CD4-positive, alpha-beta memory T cell (primary cell): Measurements from ENCODE around the gene RCVRN. TPM values are rescaled to one million over a fixed set of nuclear protein-coding genes. Genes with fewer than 3 reads are reported as not detected.

Source experiments
- CTCF ChIA-PET: fragments of 350-600 bp; sonication (Branson Sonifier 250); formaldehyde crosslinking; loops from one replicate; lab custom pipeline; 2021; ENCODE audit warnings: inconsistent platforms; ENCODE audit not compliant: partially characterized antibody; lab: Charles Lee
- POLR2A ChIA-PET: fragments of 350-600 bp; sonication (Branson Sonifier 250); formaldehyde crosslinking; loops from one replicate; lab custom pipeline; 2021; ENCODE audit not compliant: partially characterized antibody; lab: Charles Lee
- DNase-seq, 5 donors: peaks; one replicate each; pipeline versions ENCODE4 v3.0.0 to v3.0.0-alpha.2; 2020 to 2022; ENCODE audit warnings: mixed read lengths in 1 of 5
- H3K27ac ChIP-seq: one replicate; pipeline ENCODE4 v1.7.0; 2013; ENCODE audit warnings: low read depth, low read length
- H3K27me3 ChIP-seq: 2 replicates; pipeline ENCODE4 v1.7.0; 2013; ENCODE audit warnings: mild to moderate bottlenecking, low read length, moderate library complexity; ENCODE audit not compliant: insufficient read depth
- H3K36me3 ChIP-seq: 2 replicates; pipeline ENCODE4 v1.7.0; 2013; ENCODE audit warnings: mild to moderate bottlenecking, low read length, moderate library complexity; ENCODE audit not compliant: insufficient read depth
- H3K4me1 ChIP-seq: 2 replicates; pipeline ENCODE4 v1.7.0; 2013; ENCODE audit warnings: mild to moderate bottlenecking, low read length, moderate library complexity; ENCODE audit not compliant: insufficient read depth
- H3K4me3 ChIP-seq, 2 donors: one replicate each; pipeline ENCODE4 v1.7.0; 2013; ENCODE audit warnings: low read length in 2 of 2, mild to moderate bottlenecking in 1 of 2
- H3K9me3 ChIP-seq, 2 donors: one replicate each; pipeline ENCODE4 v1.7.0; 2013; ENCODE audit warnings: low read length in 2 of 2, control low read depth in 1 of 2; ENCODE audit not compliant: control insufficient read depth in 1 of 2
- H3K27ac Mint-ChIP-seq, 7 donors: one replicate each; pipeline ENCODE4 v1.8.0; 2020 to 2021; ENCODE audit warnings: mixed read lengths in 7 of 7, mild to moderate bottlenecking in 6 of 7, inconsistent platforms in 3 of 7, moderate library complexity in 3 of 7
- H3K27me3 Mint-ChIP-seq, 2 donors: one replicate each; pipeline ENCODE4 v1.8.0; 2020 to 2021; ENCODE audit warnings: mixed read lengths in 2 of 2
- H3K36me3 Mint-ChIP-seq, 2 donors: one replicate each; pipeline ENCODE4 v1.8.0; 2020 to 2021; ENCODE audit warnings: mixed read lengths in 2 of 2, inconsistent platforms in 1 of 2, mild to moderate bottlenecking in 1 of 2
- H3K4me1 Mint-ChIP-seq, 4 donors: one replicate each; pipeline ENCODE4 v1.8.0; 2020 to 2021; ENCODE audit warnings: mixed read lengths in 4 of 4, mild to moderate bottlenecking in 1 of 4
- H3K4me3 Mint-ChIP-seq, 8 donors: one replicate each; pipeline ENCODE4 v1.8.0; 2020 to 2021; ENCODE audit warnings: mixed read lengths in 8 of 8, mild to moderate bottlenecking in 7 of 8, moderate library complexity in 6 of 8, inconsistent platforms in 3 of 8
- H3K9me3 Mint-ChIP-seq, 8 donors: one replicate each; pipeline ENCODE4 v1.8.0; 2020 to 2021; ENCODE audit warnings: mixed read lengths in 8 of 8, mild to moderate bottlenecking in 5 of 8, inconsistent platforms in 3 of 8, moderate library complexity in 1 of 8
- intact Hi-C: fragments of 100-400 bp; cut with micrococcal nuclease; formaldehyde crosslinking; loops from one replicate; pipeline ENCODE4 v1.15.1; 2023
- polyA plus RNA-seq, 2 donors: library from polyadenylated mRNA; unstranded; fragments of 300-500 nt; fragmentation: Illumina TruSeq; gene quantifications; one replicate each; pipeline ENCODE4 v1.2.3, GENCODE V29; 2021
- total RNA-seq, 2 experiments: library from RNA; stranded (reverse); gene quantifications; one replicate each; pipeline ENCODE4 v1.2.3, GENCODE V29; 2021

RCVRN gene
- total and polyA plus RNA-seq, 4 experiments from 2014 or later: not detected

DNA sequence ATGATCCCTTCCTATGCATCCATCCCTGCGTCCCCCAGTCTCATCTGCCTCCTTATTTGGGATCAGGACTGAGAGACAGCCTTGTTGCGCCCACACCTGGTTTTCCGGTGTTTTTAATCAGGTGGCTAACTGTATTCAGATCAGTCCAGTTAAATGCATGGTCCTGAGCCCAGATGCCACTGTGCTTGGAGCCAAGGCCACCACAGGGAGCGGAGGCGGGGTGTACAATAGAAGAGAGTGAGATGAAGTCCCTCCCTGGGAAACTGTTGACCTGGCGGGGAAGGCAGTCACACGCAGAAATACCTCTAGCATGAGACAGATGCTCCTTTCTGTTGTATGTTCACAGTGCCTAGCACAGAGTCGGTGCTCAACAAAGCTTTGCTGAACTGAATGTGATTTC is 6.3 kb downstream of the RCVRN start:
- no peak overlapping the region for H3K4me3 Mint-ChIP-seq
- H3K9me3 ChIP-seq: no peaks in the 10 kb centered on the region
- DNase-seq: no peak
- H3K36me3 ChIP-seq: no peaks in the 10 kb centered on the region
- intact Hi-C loops: no loop called here
- ChIA-PET POLR2A (no interaction called here), CTCF (no interaction called here)
- H3K27ac ChIP-seq: no peak overlapping the region
- H3K4me1 Mint-ChIP-seq: no peaks in the 10 kb centered on the region
- no peak overlapping the region for H3K4me3 ChIP-seq
- no peaks in the 10 kb centered on the region for H3K36me3 Mint-ChIP-seq
- no peaks in the 10 kb centered on the region for H3K27me3 ChIP-seq
- no peak overlapping the region for H3K27ac Mint-ChIP-seq
- no peaks in the 10 kb centered on the region for H3K4me1 ChIP-seq
- peaks cover 6 to 19% of the 10 kb centered on the region in 2 donors for H3K27me3 Mint-ChIP-seq
- peaks cover 0 to 2% (median 0%) of the 10 kb centered on the region in 8 donors for H3K9me3 Mint-ChIP-seq

DNA sequence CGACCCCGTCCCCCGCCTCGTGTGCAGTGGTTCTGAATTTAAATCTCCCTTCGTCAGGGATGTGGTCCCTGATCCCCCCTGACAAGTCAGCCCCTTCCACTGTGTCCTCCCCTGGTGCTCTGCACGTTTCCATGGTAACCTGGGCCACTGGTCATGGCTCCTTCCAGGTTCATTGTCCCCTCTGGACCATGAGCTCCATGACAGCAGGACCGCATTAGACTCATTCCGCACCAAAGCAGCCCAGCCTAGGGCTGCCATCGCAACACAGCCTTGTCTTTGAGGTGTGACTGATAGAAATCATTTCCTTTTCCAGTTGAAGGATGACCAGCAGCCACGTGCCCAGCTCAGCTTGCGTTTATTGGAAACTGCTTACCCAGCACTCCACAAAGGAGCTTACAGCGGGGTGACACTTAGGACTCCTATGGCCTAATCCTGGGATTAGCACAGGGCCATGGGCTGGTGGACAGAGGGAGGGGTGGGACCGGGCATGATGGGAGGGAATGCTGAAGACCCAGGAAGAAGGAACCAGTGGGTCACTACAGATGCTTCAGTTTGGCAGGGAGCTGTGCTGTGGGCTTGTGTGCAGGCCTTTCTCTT is 7.6 kb downstream of the RCVRN start:
- Histone ChIP-seq H3K9me3 (no peaks in the 10 kb centered on the region), H3K4me1 (no peaks in the 10 kb centered on the region), H3K36me3 (no peaks in the 10 kb centered on the region), H3K27me3 (no peaks in the 10 kb centered on the region), H3K4me3 (no peak overlapping the region), H3K27ac (no peak overlapping the region)
- intact Hi-C loops: no loop called here
- H3K9me3 Mint-ChIP-seq: peaks cover 0 to 2% (median 0%) of the 10 kb centered on the region in 8 donors
- ChIA-PET POLR2A (no interaction called here), CTCF (interaction anchor here (0.8 kb wide), 1 partner anchor 8 kb away, joined by 4 read pairs; no protein-coding TSS in a partner anchor)
- peaks cover 6 to 19% of the 10 kb centered on the region in 2 donors for H3K27me3 Mint-ChIP-seq
- H3K4me1 Mint-ChIP-seq: no peaks in the 10 kb centered on the region
- no peak overlapping the region for H3K27ac Mint-ChIP-seq
- no peak for DNase-seq
- no peaks in the 10 kb centered on the region for H3K36me3 Mint-ChIP-seq
- no peak overlapping the region for H3K4me3 Mint-ChIP-seq

DNA sequence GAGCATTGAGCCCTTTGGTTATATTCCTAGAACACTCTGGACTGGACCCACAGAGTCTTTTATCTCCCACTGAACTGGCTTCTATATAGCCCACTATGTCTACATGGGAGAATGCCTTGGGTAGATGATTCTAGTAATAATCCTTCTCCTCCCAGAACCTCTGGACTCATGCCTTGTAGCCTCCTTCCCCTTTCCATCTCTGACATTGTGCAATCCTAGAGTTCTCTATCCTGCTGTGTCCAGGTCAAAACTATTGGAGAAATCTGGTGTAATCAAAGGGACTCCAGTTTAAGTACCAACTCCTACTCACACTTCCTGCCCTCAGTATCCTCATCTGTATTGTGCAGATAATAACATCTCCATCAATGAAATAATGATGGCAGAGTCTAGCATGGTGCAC is 9.1 kb downstream of the RCVRN start:
- Mint-ChIP-seq H3K27ac (no peak overlapping the region), H3K9me3 (peaks cover 0 to 2% (median 0%) of the 10 kb centered on the region in 8 donors), H3K4me3 (no peak overlapping the region), H3K27me3 (peaks cover 8 to 22% of the 10 kb centered on the region in 2 donors), H3K4me1 (no peaks in the 10 kb centered on the region), H3K36me3 (no peaks in the 10 kb centered on the region)
- Histone ChIP-seq H3K4me1 (no peaks in the 10 kb centered on the region), H3K9me3 (no peaks in the 10 kb centered on the region), H3K4me3 (no peak overlapping the region), H3K27ac (no peak overlapping the region), H3K36me3 (no peaks in the 10 kb centered on the region), H3K27me3 (no peaks in the 10 kb centered on the region)
- DNase-seq: no peak
- CTCF ChIA-PET: no interaction called here
- intact Hi-C loops: no loop called here
- POLR2A ChIA-PET: no interaction called here

DNA sequence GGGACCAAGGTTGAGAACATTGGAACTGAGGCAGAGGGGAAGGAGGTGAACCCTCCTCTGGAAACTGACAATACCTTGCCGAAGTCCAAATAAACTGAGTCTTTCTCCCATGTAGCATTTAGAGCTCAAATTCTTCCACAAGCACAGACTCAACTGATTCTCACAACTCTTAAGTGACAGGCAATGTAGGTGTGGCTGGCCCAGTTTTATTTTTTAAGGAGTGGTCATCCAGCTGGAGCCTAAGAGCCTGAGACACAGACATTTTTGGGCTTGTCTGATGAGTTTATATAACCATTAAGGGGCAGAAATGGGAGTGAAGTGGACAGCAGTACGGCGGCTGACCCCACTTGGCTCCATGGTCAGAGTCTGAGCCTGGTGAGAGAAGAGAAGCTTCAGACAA is 10.8 kb downstream of the RCVRN start:
- Mint-ChIP-seq H3K36me3 (no peaks in the 10 kb centered on the region), H3K9me3 (peaks cover 0 to 2% (median 0%) of the 10 kb centered on the region in 8 donors), H3K4me3 (no peak overlapping the region), H3K4me1 (no peaks in the 10 kb centered on the region), H3K27me3 (peaks cover 5 to 19% of the 10 kb centered on the region in 2 donors), H3K27ac (no peak overlapping the region)
- ChIA-PET CTCF (no interaction called here), POLR2A (no interaction called here)
- intact Hi-C loops: no loop called here
- Histone ChIP-seq H3K36me3 (no peaks in the 10 kb centered on the region), H3K4me1 (no peaks in the 10 kb centered on the region), H3K9me3 (no peaks in the 10 kb centered on the region), H3K4me3 (no peak overlapping the region), H3K27me3 (no peaks in the 10 kb centered on the region), H3K27ac (no peak overlapping the region)
- no peak for DNase-seq

DNA sequence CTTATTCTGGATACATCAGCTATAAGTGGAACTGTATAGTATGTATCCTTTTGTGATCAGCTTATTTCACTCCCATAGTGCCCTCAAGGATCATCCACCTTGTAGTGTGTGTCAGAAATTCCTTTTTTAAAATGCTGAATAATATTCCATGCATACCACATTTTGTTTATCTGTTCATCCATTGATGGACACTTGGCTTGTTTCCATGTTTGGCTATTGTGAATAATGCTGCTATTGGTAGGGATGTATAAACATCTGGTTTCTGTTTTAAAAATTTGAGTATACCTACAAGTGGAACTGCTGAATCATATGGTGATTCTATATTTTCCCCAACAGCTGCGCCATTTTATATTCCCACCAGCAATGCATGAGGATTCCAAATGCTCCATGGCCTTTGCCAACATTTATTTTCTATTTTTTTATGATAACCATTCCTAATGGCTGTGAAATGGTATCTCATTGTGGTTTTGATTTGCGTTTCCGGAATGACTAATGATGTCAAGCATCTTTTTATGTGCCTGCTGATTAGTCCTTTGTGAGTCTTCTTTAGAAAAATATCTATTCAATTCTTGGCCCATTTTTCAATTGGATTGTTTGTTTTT is 11.6 kb downstream of the RCVRN start:
- H3K4me1 Mint-ChIP-seq: no peaks in the 10 kb centered on the region
- H3K9me3 Mint-ChIP-seq: peaks cover 0 to 2% (median 0%) of the 10 kb centered on the region in 8 donors
- H3K9me3 ChIP-seq: no peaks in the 10 kb centered on the region

DNA sequence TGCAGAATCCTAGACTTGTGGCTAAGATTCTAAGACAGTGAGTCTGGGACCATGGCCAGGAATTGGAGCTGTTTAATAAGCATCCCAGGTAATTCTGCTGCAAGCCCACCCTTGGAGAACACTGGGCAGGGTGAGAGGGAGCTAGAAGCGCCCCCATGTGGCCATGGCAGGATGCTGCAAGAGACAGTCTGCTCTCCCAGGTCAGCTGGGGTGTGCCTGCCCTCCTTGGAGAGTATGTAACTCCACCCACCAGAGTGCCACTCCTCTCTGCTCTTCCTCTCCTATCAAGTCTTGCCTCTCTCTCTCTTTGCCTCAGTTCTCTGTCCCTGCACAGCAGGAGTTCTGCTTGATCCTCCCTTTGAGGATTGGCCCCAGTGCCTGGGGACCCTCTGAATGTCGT is 14.9 kb downstream of the RCVRN start:
- ChIA-PET POLR2A (no interaction called here), CTCF (interaction anchor here (1.5 kb wide), 1 partner anchor 8 kb away, joined by 4 read pairs; no protein-coding TSS in a partner anchor)
- H3K27ac ChIP-seq: no peak overlapping the region
- Mint-ChIP-seq H3K4me3 (no peak overlapping the region), H3K27me3 (peaks cover 2 to 11% of the 10 kb centered on the region in 2 donors), H3K36me3 (no peaks in the 10 kb centered on the region), H3K9me3 (peaks cover 0 to 5% (median under 1%) of the 10 kb centered on the region in 8 donors), H3K27ac (no peak overlapping the region), H3K4me1 (no peaks in the 10 kb centered on the region)
- no peaks in the 10 kb centered on the region for H3K4me1 ChIP-seq
- H3K9me3 ChIP-seq: no peaks in the 10 kb centered on the region
- no peak overlapping the region for H3K4me3 ChIP-seq
- no peaks in the 10 kb centered on the region for H3K27me3 ChIP-seq
- H3K36me3 ChIP-seq: no peaks in the 10 kb centered on the region
- DNase-seq: no peak
- intact Hi-C loops: no loop called here

More for the DNA sequence above, 11.6 kb downstream of the RCVRN start:
- H3K27ac Mint-ChIP-seq: no peak overlapping the region
- no peaks in the 10 kb centered on the region for H3K27me3 ChIP-seq
- peaks cover 5 to 19% of the 10 kb centered on the region in 2 donors for H3K27me3 Mint-ChIP-seq
- no peak overlapping the region for H3K27ac ChIP-seq
- no peak for DNase-seq
- H3K4me3 Mint-ChIP-seq: no peak overlapping the region
- intact Hi-C loops: no loop called here
- H3K36me3 Mint-ChIP-seq: no peaks in the 10 kb centered on the region
- ChIA-PET POLR2A (no interaction called here), CTCF (no interaction called here)
- no peak overlapping the region for H3K4me3 ChIP-seq
- H3K36me3 ChIP-seq: no peaks in the 10 kb centered on the region
- no peaks in the 10 kb centered on the region for H3K4me1 ChIP-seq

DNA sequence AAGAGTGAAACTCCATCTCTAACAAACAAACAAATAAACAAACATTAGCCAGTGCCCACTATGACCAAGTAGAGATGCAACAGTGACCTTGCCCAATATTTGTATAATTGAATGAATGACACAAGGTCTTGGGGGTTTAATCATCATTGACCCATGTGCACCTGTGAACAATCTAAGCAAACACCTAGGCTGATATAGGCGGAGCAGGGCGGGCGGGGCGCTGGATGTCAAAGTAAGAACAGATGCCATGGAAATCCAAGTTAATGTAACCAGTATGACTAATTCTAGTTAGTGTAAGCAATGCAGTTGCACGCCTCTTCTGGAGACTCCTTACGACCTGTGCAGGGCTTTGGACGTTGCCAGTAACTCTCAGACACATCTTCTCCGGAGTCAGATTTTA is 17.6 kb downstream of the RCVRN start:
- H3K36me3 ChIP-seq: no peaks in the 10 kb centered on the region
- CTCF ChIA-PET: no interaction called here
- H3K9me3 Mint-ChIP-seq: peaks cover 2 to 24% (median 16%) of the 10 kb centered on the region in 8 donors
- H3K27ac Mint-ChIP-seq: no peak overlapping the region
- no peak overlapping the region for H3K4me3 ChIP-seq
- POLR2A ChIA-PET: no interaction called here
- H3K9me3 ChIP-seq: peaks cover 0 to 2% of the 10 kb centered on the region in 2 donors
- no peaks in the 10 kb centered on the region for H3K27me3 ChIP-seq
- DNase-seq: no peak
- H3K27ac ChIP-seq: no peak overlapping the region
- intact Hi-C loops: no loop called here
- H3K36me3 Mint-ChIP-seq: peaks cover 0 to 1% of the 10 kb centered on the region in 2 donors
- peaks cover 2 to 6% of the 10 kb centered on the region in 2 donors for H3K27me3 Mint-ChIP-seq
- H3K4me1 ChIP-seq: no peaks in the 10 kb centered on the region
- H3K4me3 Mint-ChIP-seq: no peak overlapping the region
- H3K4me1 Mint-ChIP-seq: no peaks in the 10 kb centered on the region
